ENCODE measurements around the gene SMPD3. TPM values are rescaled to one million over a fixed set of nuclear protein-coding genes. Genes with fewer than 3 reads are reported as not detected.

SMPD3 gene
- total RNA-seq, 1 experiment from 2014 or later = 0.77 TPM

DNA sequence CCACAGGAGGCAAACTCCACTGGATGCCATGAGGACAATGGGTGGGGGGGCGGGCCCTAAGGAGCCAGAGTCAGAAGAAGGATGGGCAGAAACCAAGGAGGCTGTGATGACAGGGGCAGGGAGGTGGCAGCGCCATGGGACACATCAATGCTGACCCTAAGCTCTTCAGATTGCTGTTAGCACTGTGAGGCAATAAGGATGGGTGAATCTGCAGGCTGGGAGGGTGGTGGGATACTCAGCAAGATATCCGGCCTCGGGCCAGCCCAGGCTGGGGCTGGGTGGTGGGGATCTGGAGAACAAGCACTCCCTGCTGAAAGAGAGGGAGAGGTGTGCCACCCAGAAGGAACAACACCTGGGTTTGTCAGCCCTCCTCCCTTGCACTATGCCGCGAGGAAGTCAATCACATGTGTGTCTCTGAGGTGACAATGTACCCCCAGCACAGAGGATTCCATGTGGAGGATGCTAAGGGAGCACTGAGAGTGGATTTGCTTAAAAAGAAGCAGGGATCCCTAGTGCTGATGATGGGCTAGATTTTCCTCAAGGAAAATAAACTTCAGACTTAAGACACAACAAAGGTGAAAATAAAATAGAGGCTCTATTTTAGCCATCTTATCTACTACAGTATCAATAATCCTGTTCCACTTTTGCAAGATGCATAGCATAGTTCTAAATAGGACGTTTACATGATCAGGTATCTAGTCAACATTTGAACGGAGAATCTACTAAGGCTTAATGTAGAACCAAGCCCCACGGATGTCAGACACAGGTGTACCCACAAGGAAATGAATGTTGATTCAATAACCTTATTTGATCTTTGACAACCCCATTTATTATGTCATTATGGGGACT is 22.6 kb downstream of the SMPD3 start:
- DNase-seq (ENCODE audit: low read depth, low spot score) (no peak), ATAC-seq (no peak)
- in situ Hi-C loops (cut with HindIII; ENCODE audit: low pct_unique_long_range_greater_than_20kb, low sequenced_read_pairs) (no loop called here), intact Hi-C loops (cut with micrococcal nuclease; ENCODE audit: unreplicated experiment) (no loop called here)
- no TSS peak for BruUV-seq (replicated peaks)
- Histone ChIP-seq H3K9me3 (ENCODE audit: control insufficient read depth, insufficient read depth, low read depth, low read length) (no peaks in the 10 kb centered on the region), H3K27me3 (ENCODE audit: control insufficient read depth, insufficient read depth, low read length) (no peaks in the 10 kb centered on the region), H3K4me3 (ENCODE audit: low read depth in 2 of 2, low read length in 2 of 2) (no peak overlapping the region), H3K36me3 (ENCODE audit: control insufficient read depth, insufficient read depth, low read length) (no peaks in the 10 kb centered on the region), H3K27ac (ENCODE audit: low read length) (no peak overlapping the region), H3K4me1 (ENCODE audit: control insufficient read depth, insufficient read depth, low read length) (no peaks in the 10 kb centered on the region)
- ChIA-PET POLR2A (no interaction called here), CTCF (no interaction called here)
- TF ChIP-seq POLR2AphosphoS5 (IDR thresholded peaks at IDR 0.05; ENCODE audit: low read depth, low read length) (no peak), TCF7L2 (IDR thresholded peaks at IDR 0.05; ENCODE audit: low read depth, low read length) (no peak), CTCF (IDR thresholded peaks at IDR 0.05) (no peak), SIN3A (IDR thresholded peaks at IDR 0.05; ENCODE audit: borderline replicate concordance, insufficient read depth, low read depth, low read length) (no peak)
- TF ChIP-seq, protein P1, sequence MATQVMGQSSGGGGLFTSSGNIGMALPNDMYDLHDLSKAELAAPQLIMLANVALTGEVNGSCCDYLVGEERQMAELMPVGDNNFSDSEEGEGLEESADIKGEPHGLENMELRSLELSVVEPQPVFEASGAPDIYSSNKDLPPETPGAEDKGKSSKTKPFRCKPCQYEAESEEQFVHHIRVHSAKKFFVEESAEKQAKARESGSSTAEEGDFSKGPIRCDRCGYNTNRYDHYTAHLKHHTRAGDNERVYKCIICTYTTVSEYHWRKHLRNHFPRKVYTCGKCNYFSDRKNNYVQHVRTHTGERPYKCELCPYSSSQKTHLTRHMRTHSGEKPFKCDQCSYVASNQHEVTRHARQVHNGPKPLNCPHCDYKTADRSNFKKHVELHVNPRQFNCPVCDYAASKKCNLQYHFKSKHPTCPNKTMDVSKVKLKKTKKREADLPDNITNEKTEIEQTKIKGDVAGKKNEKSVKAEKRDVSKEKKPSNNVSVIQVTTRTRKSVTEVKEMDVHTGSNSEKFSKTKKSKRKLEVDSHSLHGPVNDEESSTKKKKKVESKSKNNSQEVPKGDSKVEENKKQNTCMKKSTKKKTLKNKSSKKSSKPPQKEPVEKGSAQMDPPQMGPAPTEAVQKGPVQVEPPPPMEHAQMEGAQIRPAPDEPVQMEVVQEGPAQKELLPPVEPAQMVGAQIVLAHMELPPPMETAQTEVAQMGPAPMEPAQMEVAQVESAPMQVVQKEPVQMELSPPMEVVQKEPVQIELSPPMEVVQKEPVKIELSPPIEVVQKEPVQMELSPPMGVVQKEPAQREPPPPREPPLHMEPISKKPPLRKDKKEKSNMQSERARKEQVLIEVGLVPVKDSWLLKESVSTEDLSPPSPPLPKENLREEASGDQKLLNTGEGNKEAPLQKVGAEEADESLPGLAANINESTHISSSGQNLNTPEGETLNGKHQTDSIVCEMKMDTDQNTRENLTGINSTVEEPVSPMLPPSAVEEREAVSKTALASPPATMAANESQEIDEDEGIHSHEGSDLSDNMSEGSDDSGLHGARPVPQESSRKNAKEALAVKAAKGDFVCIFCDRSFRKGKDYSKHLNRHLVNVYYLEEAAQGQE (IDR thresholded peaks at IDR 0.05; ENCODE audit: insufficient read depth in 1 of 2, low read depth in 2 of 2, low read length in 1 of 2) = no peak

DNA sequence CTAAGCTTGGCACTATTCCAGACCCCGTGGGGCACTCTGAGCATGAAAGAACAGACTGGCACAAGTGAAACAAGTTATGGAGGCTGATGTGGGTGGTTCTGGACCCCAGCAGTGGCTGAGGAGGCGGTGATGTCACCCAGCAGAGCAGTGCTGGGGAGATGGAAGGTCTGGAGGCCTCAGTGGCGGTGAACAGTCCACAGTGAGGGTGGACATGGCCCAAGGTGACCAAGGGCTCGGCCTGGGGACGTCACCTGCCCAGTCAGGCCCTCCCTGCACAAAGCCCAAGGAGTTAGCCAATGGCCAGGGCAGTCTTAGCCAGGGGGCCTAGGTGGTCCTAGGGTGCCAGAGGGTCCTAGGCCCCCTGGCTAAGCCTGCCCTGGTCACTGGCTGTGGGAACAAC is 24.5 kb downstream of the SMPD3 start:
- ATAC-seq = no peak
- POLR2A ChIA-PET = no interaction called here

More for the DNA sequence above, 24.5 kb downstream of the SMPD3 start:
- no peak for DNase-seq (ENCODE audit: low read depth, low spot score)
- CTCF ChIA-PET = no interaction called here
- no TSS peak for BruUV-seq (replicated peaks)
- Histone ChIP-seq H3K4me3 (ENCODE audit: low read depth in 2 of 2, low read length in 2 of 2) (no peak overlapping the region), H3K4me1 (ENCODE audit: control insufficient read depth, insufficient read depth, low read length) (no peaks in the 10 kb centered on the region), H3K9me3 (ENCODE audit: control insufficient read depth, insufficient read depth, low read depth, low read length) (no peaks in the 10 kb centered on the region), H3K36me3 (ENCODE audit: control insufficient read depth, insufficient read depth, low read length) (no peaks in the 10 kb centered on the region), H3K27me3 (ENCODE audit: control insufficient read depth, insufficient read depth, low read length) (no peaks in the 10 kb centered on the region), H3K27ac (ENCODE audit: low read length) (no peak overlapping the region)
- TF ChIP-seq POLR2AphosphoS5 (IDR thresholded peaks at IDR 0.05; ENCODE audit: low read depth, low read length) (no peak), CTCF (IDR thresholded peaks at IDR 0.05) (no peak), TCF7L2 (IDR thresholded peaks at IDR 0.05; ENCODE audit: low read depth, low read length) (no peak), SIN3A (IDR thresholded peaks at IDR 0.05; ENCODE audit: borderline replicate concordance, insufficient read depth, low read depth, low read length) (no peak)
- TF ChIP-seq, protein P1 (IDR thresholded peaks at IDR 0.05; ENCODE audit: insufficient read depth in 1 of 2, low read depth in 2 of 2, low read length in 1 of 2) = no peak
- in situ Hi-C loops (cut with HindIII; ENCODE audit: low pct_unique_long_range_greater_than_20kb, low sequenced_read_pairs) (no loop called here), intact Hi-C loops (cut with micrococcal nuclease; ENCODE audit: unreplicated experiment) (no loop called here)
